ENCODE data around the gene PDGFC. TPM values are rescaled to one million over a fixed set of nuclear protein-coding genes. Genes with fewer than 3 reads are reported as not detected.

PDGFC gene
- total RNA-seq, 1 experiment from 2014 or later = 14.5 TPM

DNA sequence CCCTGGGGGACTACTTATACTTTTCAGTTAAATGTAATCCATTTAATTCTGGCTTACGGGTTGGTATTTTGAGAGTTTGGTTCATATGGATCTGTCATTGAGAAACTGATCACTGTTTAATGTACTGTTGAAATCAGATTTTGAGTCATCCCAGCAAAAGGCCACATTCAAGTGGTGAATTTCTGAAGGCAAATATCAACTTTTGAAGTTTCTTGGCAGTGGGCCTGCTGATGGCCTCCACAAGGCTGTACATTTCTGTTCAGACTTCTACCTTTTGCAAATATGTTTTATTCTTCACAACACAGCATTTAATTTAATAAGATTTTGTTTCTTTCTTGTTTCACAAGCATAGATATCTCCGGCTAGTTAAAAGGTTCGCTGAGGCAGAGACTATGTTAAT lies 138.7 kb downstream of the PDGFC start:
- in situ Hi-C loops (cut with HindIII; ENCODE audit: low pct_unique_long_range_greater_than_20kb, low sequenced_read_pairs) = no loop called here
- ChIA-PET CTCF (no interaction called here), POLR2A (no interaction called here)
- no peaks in the 10 kb centered on the region for H3K27me3 ChIP-seq (ENCODE audit: control insufficient read depth, insufficient read depth, low read length)
- TF ChIP-seq, protein P1, sequence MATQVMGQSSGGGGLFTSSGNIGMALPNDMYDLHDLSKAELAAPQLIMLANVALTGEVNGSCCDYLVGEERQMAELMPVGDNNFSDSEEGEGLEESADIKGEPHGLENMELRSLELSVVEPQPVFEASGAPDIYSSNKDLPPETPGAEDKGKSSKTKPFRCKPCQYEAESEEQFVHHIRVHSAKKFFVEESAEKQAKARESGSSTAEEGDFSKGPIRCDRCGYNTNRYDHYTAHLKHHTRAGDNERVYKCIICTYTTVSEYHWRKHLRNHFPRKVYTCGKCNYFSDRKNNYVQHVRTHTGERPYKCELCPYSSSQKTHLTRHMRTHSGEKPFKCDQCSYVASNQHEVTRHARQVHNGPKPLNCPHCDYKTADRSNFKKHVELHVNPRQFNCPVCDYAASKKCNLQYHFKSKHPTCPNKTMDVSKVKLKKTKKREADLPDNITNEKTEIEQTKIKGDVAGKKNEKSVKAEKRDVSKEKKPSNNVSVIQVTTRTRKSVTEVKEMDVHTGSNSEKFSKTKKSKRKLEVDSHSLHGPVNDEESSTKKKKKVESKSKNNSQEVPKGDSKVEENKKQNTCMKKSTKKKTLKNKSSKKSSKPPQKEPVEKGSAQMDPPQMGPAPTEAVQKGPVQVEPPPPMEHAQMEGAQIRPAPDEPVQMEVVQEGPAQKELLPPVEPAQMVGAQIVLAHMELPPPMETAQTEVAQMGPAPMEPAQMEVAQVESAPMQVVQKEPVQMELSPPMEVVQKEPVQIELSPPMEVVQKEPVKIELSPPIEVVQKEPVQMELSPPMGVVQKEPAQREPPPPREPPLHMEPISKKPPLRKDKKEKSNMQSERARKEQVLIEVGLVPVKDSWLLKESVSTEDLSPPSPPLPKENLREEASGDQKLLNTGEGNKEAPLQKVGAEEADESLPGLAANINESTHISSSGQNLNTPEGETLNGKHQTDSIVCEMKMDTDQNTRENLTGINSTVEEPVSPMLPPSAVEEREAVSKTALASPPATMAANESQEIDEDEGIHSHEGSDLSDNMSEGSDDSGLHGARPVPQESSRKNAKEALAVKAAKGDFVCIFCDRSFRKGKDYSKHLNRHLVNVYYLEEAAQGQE (IDR thresholded peaks at IDR 0.05; ENCODE audit: insufficient read depth in 1 of 2, low read depth in 2 of 2, low read length in 1 of 2) = no peak
- TF ChIP-seq POLR2AphosphoS5 (IDR thresholded peaks at IDR 0.05; ENCODE audit: low read depth, low read length) = no peak
- TF ChIP-seq, protein P2, sequence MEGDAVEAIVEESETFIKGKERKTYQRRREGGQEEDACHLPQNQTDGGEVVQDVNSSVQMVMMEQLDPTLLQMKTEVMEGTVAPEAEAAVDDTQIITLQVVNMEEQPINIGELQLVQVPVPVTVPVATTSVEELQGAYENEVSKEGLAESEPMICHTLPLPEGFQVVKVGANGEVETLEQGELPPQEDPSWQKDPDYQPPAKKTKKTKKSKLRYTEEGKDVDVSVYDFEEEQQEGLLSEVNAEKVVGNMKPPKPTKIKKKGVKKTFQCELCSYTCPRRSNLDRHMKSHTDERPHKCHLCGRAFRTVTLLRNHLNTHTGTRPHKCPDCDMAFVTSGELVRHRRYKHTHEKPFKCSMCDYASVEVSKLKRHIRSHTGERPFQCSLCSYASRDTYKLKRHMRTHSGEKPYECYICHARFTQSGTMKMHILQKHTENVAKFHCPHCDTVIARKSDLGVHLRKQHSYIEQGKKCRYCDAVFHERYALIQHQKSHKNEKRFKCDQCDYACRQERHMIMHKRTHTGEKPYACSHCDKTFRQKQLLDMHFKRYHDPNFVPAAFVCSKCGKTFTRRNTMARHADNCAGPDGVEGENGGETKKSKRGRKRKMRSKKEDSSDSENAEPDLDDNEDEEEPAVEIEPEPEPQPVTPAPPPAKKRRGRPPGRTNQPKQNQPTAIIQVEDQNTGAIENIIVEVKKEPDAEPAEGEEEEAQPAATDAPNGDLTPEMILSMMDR (IDR thresholded peaks at IDR 0.05) = no peak
- no peak for TF ChIP-seq TCF7L2 (IDR thresholded peaks at IDR 0.05; ENCODE audit: low read depth, low read length)
- no peak for TF ChIP-seq SIN3A (IDR thresholded peaks at IDR 0.05; ENCODE audit: borderline replicate concordance, insufficient read depth, low read depth, low read length)
- no peaks in the 10 kb centered on the region for H3K4me1 ChIP-seq (ENCODE audit: control insufficient read depth, insufficient read depth, low read length)
- intact Hi-C loops (cut with micrococcal nuclease; ENCODE audit: unreplicated experiment) = no loop called here
- DNase-seq (ENCODE audit: low read depth, low spot score) (no peak), ATAC-seq (no peak)
- BruUV-seq (replicated peaks) = no TSS peak
- H3K9me3 ChIP-seq (ENCODE audit: control insufficient read depth, insufficient read depth, low read depth, low read length) = no peaks in the 10 kb centered on the region
- no peak overlapping the region for H3K27ac ChIP-seq (ENCODE audit: low read length)
- no peak overlapping the region for H3K4me3 ChIP-seq (ENCODE audit: low read depth in 2 of 2, low read length in 2 of 2)
- no peaks in the 10 kb centered on the region for H3K36me3 ChIP-seq (ENCODE audit: control insufficient read depth, insufficient read depth, low read length)

GRCh38 chr4:156830351-156830750 lies 141.2 kb downstream of the PDGFC start:
- H3K27ac ChIP-seq (ENCODE audit: low read length) = no peak overlapping the region
- CTCF ChIA-PET = no interaction called here

More at GRCh38 chr4:156830351-156830750, 141.2 kb downstream of the PDGFC start:
- ATAC-seq = no peak
- no peaks in the 10 kb centered on the region for H3K27me3 ChIP-seq (ENCODE audit: control insufficient read depth, insufficient read depth, low read length)
- no peaks in the 10 kb centered on the region for H3K36me3 ChIP-seq (ENCODE audit: control insufficient read depth, insufficient read depth, low read length)
- no peak for DNase-seq (ENCODE audit: low read depth, low spot score)
- POLR2A ChIA-PET = no interaction called here
- intact Hi-C loops (cut with micrococcal nuclease; ENCODE audit: unreplicated experiment) (no loop called here), in situ Hi-C loops (cut with HindIII; ENCODE audit: low pct_unique_long_range_greater_than_20kb, low sequenced_read_pairs) (no loop called here)
- H3K4me3 ChIP-seq (ENCODE audit: low read depth in 2 of 2, low read length in 2 of 2) = no peak overlapping the region
- BruUV-seq (replicated peaks) = no TSS peak
- TF ChIP-seq TCF7L2 (IDR thresholded peaks at IDR 0.05; ENCODE audit: low read depth, low read length) (no peak), POLR2AphosphoS5 (IDR thresholded peaks at IDR 0.05; ENCODE audit: low read depth, low read length) (no peak), SIN3A (IDR thresholded peaks at IDR 0.05; ENCODE audit: borderline replicate concordance, insufficient read depth, low read depth, low read length) (no peak)
- TF ChIP-seq, protein P2 (IDR thresholded peaks at IDR 0.05) = no peak
- TF ChIP-seq, protein P1 (IDR thresholded peaks at IDR 0.05; ENCODE audit: insufficient read depth in 1 of 2, low read depth in 2 of 2, low read length in 1 of 2) = no peak
- H3K4me1 ChIP-seq (ENCODE audit: control insufficient read depth, insufficient read depth, low read length) = no peaks in the 10 kb centered on the region
- no peaks in the 10 kb centered on the region for H3K9me3 ChIP-seq (ENCODE audit: control insufficient read depth, insufficient read depth, low read depth, low read length)

Measured in Panc1 (cell line).